HEK293 (cell line): Measurements from ENCODE around the gene PTMA.
A peak's percentile ranks its signal among the peaks of the same experiment; 100 is the strongest.

Experiments
- CTCF ChIA-PET: fragments of 350-600 bp; formaldehyde crosslinking; extraction: SDS; loops from one replicate; lab custom pipeline; 2021; ENCODE audit warnings: antibody characterized with exemption; lab: Yijun Ruan, JAX
- POLR2A ChIA-PET: fragments of 300-600 bp; formaldehyde crosslinking; extraction: SDS; loops from one replicate; lab custom pipeline; 2020; ENCODE audit warnings: antibody characterized with exemption, inconsistent platforms; lab: Yijun Ruan, JAX
- H3K27ac ChIP-seq: fragments of 200-500 bp; sonication (Bioruptor generic); 2 replicates; pipeline ENCODE4 v1.5.1; 2014; ENCODE audit warnings: low read depth, low read length, control low read depth, inconsistent platforms; ENCODE audit errors: extremely low read depth
- H3K36me3 ChIP-seq, 2 experiments: fragments of 200-500 bp in 1 of 2; sonication (Bioruptor generic) in 1 of 2; 1 replicate in 1 of 2; 2 replicates in 1 of 2; pipeline ENCODE4 v1.5.1; 2014 to 2017; ENCODE audit warnings: inconsistent platforms in 2 of 2, low read length in 2 of 2; ENCODE audit not compliant: control insufficient read depth in 2 of 2, insufficient read depth in 1 of 2
- H3K4me1 ChIP-seq: fragments of 200-500 bp; sonication (Bioruptor generic); 2 replicates; pipeline ENCODE4 v1.5.1; 2014; ENCODE audit warnings: mild to moderate bottlenecking, low read length, inconsistent platforms; ENCODE audit not compliant: control insufficient read depth, insufficient read depth
- H3K4me3 ChIP-seq: 2 replicates; pipeline ENCODE4 v1.5.1; 2011; ENCODE audit warnings: low read depth, mild to moderate bottlenecking, control low read depth, low read length, moderate library complexity
- H3K9me3 ChIP-seq: fragments of 200-500 bp; sonication (Bioruptor generic); 2 replicates; pipeline ENCODE4 v1.5.1; 2014; ENCODE audit warnings: low read depth, low read length, inconsistent platforms; ENCODE audit not compliant: control insufficient read depth, insufficient read depth
- BCL6B ChIP-seq: fragments of 450-650 bp; formaldehyde crosslinking; IDR thresholded peaks from 2 replicates; pipeline ENCODE4 v1.5.1; 2017; ENCODE audit warnings: missing biosample characterization, missing genetic modification characterization
- ELK4 ChIP-seq: IDR thresholded peaks from 2 replicates; pipeline ENCODE4 v1.6.1; 2011; ENCODE audit warnings: mild to moderate bottlenecking, low read depth, low read length, borderline replicate concordance
- PRDM10 ChIP-seq: fragments of 450-650 bp; formaldehyde crosslinking; IDR thresholded peaks from 2 replicates; pipeline ENCODE4 v1.5.1; 2016; ENCODE audit warnings: missing biosample characterization, missing genetic modification characterization
- SP3 ChIP-seq: fragments of 450-650 bp; formaldehyde crosslinking; IDR thresholded peaks from 2 replicates; pipeline ENCODE4 v1.5.1; 2016; ENCODE audit warnings: missing biosample characterization, missing genetic modification characterization
- ZBTB17 ChIP-seq: fragments of 450-650 bp; formaldehyde crosslinking; IDR thresholded peaks from 2 replicates; pipeline ENCODE4 v1.5.1; 2016; ENCODE audit warnings: missing biosample characterization, missing genetic modification characterization
- ZBTB44 ChIP-seq: fragments of 450-650 bp; IDR thresholded peaks from 2 replicates; pipeline ENCODE4 v1.5.1; 2018; ENCODE audit warnings: missing biosample characterization, mild to moderate bottlenecking, missing genetic modification characterization
- ZNF112 ChIP-seq: fragments of 450-650 bp; formaldehyde crosslinking; IDR thresholded peaks from 2 replicates; pipeline ENCODE4 v1.5.0; 2017; ENCODE audit warnings: missing biosample characterization, missing genetic modification characterization
- ZNF18 ChIP-seq: fragments of 450-650 bp; formaldehyde crosslinking; IDR thresholded peaks from 2 replicates; pipeline ENCODE4 v1.5.1; 2016; ENCODE audit warnings: missing biosample characterization, missing genetic modification characterization
- ZNF354C ChIP-seq: fragments of 450-650 bp; formaldehyde crosslinking; IDR thresholded peaks from 2 replicates; pipeline ENCODE4 v1.5.1; 2016; ENCODE audit warnings: missing biosample characterization, missing genetic modification characterization, low read depth, borderline replicate concordance
- ZNF398 ChIP-seq: fragments of 450-650 bp; formaldehyde crosslinking; IDR thresholded peaks from 2 replicates; pipeline ENCODE4 v1.5.1; 2017; ENCODE audit warnings: missing biosample characterization, missing genetic modification characterization
- ZNF548 ChIP-seq: fragments of 450-650 bp; formaldehyde crosslinking; IDR thresholded peaks from 2 replicates; pipeline ENCODE4 v1.5.1; 2016; ENCODE audit warnings: missing biosample characterization, missing genetic modification characterization
- ZNF600 ChIP-seq: fragments of 450-650 bp; formaldehyde crosslinking; IDR thresholded peaks from 2 replicates; pipeline ENCODE4 v1.5.1; 2016; ENCODE audit warnings: missing biosample characterization, missing genetic modification characterization
- ZNF660 ChIP-seq: fragments of 450-650 bp; IDR thresholded peaks from 2 replicates; pipeline ENCODE4 v1.5.1; 2018; ENCODE audit warnings: missing biosample characterization, mild to moderate bottlenecking, missing genetic modification characterization
- ZNF677 ChIP-seq: fragments of 450-650 bp; IDR thresholded peaks from 2 replicates; pipeline ENCODE4 v1.5.0; 2018; ENCODE audit warnings: missing biosample characterization, mild to moderate bottlenecking, missing genetic modification characterization, moderate library complexity
- ZNF707 ChIP-seq: fragments of 450-650 bp; formaldehyde crosslinking; IDR thresholded peaks from 2 replicates; pipeline ENCODE4 v1.5.1; 2016; ENCODE audit warnings: missing biosample characterization, missing genetic modification characterization
- ZNF776 ChIP-seq: fragments of 450-650 bp; formaldehyde crosslinking; IDR thresholded peaks from 2 replicates; pipeline ENCODE4 v1.5.0; 2017; ENCODE audit warnings: missing biosample characterization, missing genetic modification characterization, borderline replicate concordance
- ZSCAN5A ChIP-seq: fragments of 450-650 bp; formaldehyde crosslinking; IDR thresholded peaks from 2 replicates; pipeline ENCODE4 v1.5.1; 2016; ENCODE audit warnings: missing biosample characterization, missing genetic modification characterization

Gene PTMA

GRCh38 chr2:231661422-231662027 is 46.8 kb upstream of the PTMA start:
- ChIA-PET POLR2A (no interaction called here), CTCF (interaction anchor here (1.2 to 1.7 kb wide), 2 partner anchors 11 to 13 kb away, joined by 5 to 6 read pairs; no protein-coding TSS in a partner anchor)
- H3K4me1 ChIP-seq = no peaks in the 10 kb centered on the region
- H3K4me3 ChIP-seq = no peak overlapping the region
- H3K36me3 ChIP-seq = no peaks in the 10 kb centered on the region
- peak overlapping the region; percentile 13; the same call in 1 of the 2 replicates for H3K27ac ChIP-seq
- TF ChIP-seq ZNF112 (tag by site-specific recombination) (no peak), ZBTB44 (tag by site-specific recombination) (no peak), ZNF354C (tag by site-specific recombination) (no peak), ZSCAN5A (tag by site-specific recombination) (no peak), ZNF548 (no peak), ZNF776 (tag by site-specific recombination) (no peak), SP3 (tag by site-specific recombination) (no peak), ZNF707 (tag by site-specific recombination) (no peak)
- H3K9me3 ChIP-seq = no peaks in the 10 kb centered on the region

- ChIA-PET POLR2A (no interaction called here), CTCF (no interaction called here)
- Histone ChIP-seq H3K4me1 (0 out of 2 replicates have a peak, but pooled peaks cover 3% of the 10 kb centered on the region), H3K9me3 (no peaks in the 10 kb centered on the region), H3K4me3 (no peak overlapping the region), H3K36me3 (no peaks in the 10 kb centered on the region), H3K27ac (peak overlapping the region; percentile 13; the same call in 1 of the 2 replicates)
- TF ChIP-seq ZNF600 (tag by site-specific recombination) (0 out of 2 replicates have a peak, but pooled peaks have one; percentile 7), ZNF677 (tag by site-specific recombination) (0 out of 2 replicates have a peak, but pooled peaks have one; percentile 28), ELK4 (peak; percentile 39; the same call in 1 of the 2 replicates), PRDM10 (tag by site-specific recombination) (0 out of 2 replicates have a peak, but pooled peaks have one; percentile 24), ZNF660 (tag by site-specific recombination) (no peak; the same call in 1 of the 2 replicates), ZBTB17 (tag by site-specific recombination) (peak; percentile 42), ZSCAN5A (tag by site-specific recombination) (no peak), ZNF18 (tag by site-specific recombination) (no peak), ZNF398 (tag by site-specific recombination) (no peak), BCL6B (tag by site-specific recombination) (no peak)
Measured at GRCh38 chr2:231662028-231662810, 46.1 kb upstream of the PTMA start.
